Stimulated activated CD4-positive, alpha-beta T cell treated with anti-CD3 and anti-CD28 coated beads, Interleukin-12 subunit alpha, Interleukin-12 subunit beta, amount 100 ng/mL, for 48 hours (primary cell): ENCODE results near the gene ZBTB49.
"Not testable (repeated sequence)": the region's sequence is repeated elsewhere in the genome, so short reads cannot be mapped to it uniquely, and the experiment has no call there.

Source experiments
- DNase-seq, 3 donors: peaks; one replicate each; pipeline ENCODE4 v3.0.0-alpha.2; 2020; ENCODE audit warnings: low read depth in 2 of 3, low spot score in 1 of 3

ZBTB49 gene

DNA sequence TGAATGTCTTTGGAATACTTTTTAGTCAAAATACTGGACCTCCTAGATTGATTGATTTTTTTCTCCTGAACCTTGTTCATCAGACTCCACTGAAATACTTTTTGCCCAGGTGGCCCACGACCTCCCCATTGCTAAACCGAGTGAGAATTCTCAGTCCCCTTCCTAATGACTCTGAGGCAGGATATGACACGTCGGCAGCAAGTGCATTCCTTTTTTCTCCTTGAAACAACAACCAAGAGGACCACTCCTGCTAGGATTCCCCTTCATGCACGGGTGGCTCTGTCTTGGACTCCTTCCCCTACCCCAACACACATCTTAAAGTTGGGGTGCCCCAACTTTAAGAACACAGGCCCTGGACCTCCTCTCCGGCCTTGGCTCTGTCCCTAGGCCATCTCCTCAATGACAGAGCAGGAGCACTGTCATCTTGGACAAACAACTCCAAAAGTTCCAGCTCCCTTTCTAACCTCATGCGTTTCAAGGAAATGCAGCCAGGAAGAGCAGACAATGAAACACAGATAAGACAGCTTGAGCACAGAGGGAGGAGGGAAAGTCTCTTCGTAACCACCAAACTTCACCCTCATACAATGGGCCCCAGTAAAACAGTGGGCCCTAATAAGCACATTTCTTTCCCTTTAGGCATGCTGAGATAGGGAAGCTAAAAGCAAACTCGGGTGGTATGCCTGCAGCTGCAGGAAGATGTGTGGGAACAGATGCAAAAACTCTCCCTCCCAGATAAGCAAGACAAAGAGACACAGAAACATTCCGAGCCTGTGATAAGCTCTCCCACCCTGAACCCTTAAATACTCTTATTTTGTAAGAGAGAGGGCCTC is 33.9 kb downstream of the ZBTB49 start:
- no peak for DNase-seq

DNA sequence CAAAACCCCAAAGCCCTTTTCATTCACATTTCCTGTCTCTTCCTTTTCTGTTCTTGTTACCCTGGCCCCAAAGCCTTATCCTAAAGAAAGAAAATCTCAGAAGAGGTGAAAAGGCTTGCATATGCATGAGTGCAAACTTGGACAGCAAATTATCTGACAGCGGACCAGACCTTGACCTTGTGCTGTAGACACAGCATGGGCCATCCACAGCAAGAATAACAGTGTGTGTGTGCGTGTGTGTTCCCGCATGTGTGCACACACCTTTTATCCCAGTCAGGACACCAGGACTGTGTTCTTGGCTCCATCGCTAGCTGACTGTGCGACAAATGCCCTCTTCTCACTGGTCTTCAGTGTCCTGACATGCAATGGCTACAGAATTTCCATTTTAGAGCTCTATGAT is 35.3 kb downstream of the ZBTB49 start:
- DNase-seq = no peak

DNA sequence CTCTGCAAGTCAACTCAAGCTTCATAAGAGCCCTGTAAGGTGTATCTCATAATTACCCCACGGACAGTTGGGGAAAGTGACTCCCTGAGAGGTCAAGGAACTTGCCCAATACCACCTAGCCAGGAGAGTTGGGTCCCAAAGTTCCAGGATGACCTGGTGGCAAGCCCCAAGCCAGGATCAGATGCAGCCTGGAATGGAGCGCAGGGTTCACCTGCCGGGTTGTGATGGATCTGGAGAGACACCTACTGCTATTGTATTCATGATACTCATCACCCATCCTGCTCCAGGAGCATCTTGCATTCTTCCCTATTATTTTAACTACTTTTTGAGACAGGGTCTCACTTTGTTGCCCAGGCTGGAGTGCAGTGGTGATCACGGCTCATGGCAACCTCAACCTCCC is 36.1 kb downstream of the ZBTB49 start:
- DNase-seq = no peak

DNA sequence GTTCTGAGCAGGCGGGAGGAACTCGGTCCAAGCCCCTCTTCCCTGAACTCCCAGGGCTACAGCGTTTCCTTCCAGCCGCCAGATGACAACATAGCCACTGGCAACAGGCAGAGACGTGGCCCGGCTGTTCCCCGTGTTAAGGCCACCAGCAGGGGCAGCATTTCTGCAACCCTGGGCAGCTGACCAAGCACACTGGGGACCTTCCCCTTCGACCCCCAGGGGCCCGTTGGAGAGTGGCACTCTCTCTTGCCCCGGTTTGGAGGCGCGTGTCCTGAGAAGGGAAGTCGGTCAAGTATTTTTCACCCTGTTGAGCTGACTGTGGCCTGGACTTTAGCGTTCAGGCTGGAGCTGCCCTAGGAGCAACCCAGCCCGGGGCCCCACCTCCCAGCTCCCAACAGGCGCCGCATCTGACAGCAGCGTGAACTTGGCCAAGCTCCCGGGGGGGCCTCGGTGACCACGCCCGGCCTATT is 37.6 kb downstream of the ZBTB49 start:
- DNase-seq = no peak

DNA sequence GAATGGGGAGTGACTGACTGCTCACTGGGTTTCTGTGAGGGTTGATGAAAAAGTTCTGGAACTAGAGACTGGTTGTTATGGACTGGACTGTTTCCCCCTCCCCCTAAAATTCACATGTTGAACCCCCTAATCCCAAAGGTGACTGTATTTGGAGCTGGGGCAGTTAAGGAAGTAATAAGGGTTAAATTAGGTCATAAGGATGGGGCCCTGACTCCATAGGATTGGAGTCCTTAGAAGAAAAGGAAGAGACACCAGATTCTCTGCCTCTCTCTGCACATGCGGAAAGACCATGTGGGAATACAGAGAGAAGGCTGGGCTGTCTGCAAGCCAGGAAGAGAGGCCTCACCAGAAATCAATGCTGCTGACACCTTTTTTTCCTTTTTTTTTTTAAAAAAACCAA is 38.2 kb downstream of the ZBTB49 start:
- DNase-seq = no peak

DNA sequence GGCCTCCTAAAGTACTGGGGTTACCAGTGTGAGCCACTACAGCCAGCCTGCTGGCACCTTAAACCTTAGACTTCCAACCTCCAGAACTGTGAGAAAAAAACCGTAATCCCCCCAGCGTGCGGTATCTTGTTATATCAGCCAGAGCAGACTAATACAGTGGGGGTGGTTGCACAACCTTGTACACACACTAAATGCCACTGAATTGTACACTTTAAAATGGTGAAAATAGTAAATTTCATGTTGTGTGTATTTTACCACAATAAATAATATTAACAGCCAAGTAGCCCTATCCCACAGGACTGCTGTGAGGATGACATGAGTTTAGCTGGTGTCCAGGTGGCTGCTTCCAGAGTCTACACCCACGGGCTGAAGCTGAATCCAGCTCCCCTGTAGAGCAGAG is 38.8 kb downstream of the ZBTB49 start:
- DNase-seq = no peak

DNA sequence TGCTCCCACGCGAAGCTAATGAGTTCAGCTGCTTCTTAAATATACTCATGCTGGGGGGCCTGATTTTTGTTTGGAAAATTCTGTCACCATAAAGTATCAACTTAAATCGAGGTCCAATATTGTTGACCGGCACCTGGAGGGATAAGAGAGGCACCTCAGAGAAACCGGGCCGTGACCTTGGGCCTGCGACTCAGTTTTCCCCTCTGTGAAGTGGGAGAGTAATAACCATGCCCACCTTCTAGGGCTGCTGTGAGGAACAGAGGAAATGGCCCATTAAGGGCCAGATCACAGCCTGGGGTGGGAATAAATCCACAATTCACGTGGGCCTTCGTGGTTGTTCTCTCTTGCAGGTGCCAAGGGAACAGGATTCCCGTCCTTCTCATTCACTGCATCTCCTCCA is 39.4 kb downstream of the ZBTB49 start:
- DNase-seq = no peak

DNA sequence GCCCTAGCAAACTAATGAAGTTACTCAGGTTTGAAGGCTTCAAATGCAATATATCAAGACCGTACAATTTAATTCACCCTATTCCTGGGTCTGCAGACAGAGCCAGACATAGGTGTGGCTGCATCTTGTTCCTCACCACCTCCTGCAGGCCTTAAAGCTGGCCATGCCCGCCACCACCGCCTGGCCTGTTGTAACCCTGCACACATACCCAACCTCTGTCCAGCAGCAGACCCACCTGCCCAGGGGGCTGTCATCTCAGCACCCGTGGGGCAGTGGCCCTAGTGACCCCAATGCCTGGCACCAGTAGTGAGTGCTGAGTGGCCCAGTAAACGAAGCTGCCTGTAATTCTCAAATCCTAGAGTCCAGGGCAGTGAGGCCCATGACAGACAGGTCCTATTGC is 40.7 kb downstream of the ZBTB49 start:
- DNase-seq = no peak

DNA sequence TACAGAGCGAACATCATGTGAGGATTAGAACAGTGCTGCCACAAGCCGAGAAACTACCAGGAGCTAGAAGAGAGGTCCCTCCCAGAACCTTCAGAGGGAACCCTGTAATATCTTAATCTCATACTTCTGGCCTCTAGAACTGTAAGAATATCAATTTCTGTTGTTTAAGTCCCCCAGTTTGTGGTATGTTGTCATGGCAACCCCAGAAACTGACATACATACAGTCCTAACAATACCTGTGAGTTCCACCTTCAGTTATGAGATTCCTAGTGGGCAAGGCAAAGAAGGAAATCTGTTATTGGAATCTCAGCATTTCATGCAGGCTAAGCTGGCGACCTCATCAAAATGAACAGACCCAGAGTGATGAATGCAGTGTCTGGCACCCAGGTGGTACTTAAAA is 42.5 kb downstream of the ZBTB49 start:
- no peak for DNase-seq

DNA sequence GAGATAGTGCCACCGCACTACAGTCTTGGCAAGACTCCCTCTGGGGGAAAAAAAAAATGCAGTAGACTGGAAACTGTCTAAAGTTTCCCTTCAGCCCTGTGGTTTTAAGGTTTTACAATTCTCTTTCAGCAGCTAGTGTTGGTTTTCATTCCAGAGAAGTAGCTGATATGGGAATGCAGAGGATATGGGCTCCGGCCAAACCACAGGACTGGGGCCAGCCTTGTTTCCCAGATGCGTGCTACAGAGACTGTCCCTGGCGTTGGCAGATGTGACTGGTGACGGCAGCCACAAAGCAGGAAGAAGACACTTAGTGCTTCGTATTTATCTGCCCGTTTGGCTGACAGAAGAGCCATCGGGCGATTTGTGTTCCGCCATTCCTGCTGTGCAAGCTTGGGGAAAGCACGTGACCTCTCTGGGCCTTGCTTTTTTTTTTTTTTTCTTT is 43.2 kb downstream of the ZBTB49 start:
- DNase-seq = no peak

DNA sequence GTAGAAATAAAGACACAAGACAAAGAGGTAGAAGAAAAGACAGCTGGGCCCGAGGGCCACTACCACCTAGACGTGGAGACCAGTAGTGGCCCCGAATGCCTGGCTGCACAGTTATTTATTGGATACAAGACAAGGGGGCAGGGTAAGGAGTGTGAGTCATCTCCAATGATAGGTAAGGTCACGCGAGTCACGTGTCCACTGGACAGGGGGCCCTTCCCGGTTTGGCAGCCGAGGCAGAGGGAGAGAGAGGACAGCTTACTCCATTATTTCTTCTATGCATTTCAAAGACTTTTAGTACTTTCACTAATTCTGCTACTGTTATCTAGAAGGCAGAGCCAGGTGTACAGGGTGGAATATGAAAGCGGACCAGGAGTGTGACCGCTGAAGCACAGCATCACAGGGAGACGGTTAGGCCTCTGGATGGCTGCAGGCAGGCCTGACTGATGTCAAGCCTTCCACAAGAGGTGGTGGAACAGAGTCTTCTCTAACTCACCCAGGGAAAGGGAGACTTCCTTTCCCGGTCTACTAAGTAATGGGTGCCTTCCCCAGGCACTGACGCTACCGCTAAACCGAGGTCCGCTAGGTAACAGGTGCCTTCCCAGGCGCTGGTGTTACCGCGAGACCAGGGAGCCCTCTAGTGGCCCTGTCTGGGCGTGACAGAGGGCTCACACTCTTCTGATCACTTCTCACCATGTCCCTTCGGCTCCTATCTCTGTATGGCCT is 44.9 kb downstream of the ZBTB49 start:
- peak; percentile 54 to 61 (median 60) for DNase-seq

DNA sequence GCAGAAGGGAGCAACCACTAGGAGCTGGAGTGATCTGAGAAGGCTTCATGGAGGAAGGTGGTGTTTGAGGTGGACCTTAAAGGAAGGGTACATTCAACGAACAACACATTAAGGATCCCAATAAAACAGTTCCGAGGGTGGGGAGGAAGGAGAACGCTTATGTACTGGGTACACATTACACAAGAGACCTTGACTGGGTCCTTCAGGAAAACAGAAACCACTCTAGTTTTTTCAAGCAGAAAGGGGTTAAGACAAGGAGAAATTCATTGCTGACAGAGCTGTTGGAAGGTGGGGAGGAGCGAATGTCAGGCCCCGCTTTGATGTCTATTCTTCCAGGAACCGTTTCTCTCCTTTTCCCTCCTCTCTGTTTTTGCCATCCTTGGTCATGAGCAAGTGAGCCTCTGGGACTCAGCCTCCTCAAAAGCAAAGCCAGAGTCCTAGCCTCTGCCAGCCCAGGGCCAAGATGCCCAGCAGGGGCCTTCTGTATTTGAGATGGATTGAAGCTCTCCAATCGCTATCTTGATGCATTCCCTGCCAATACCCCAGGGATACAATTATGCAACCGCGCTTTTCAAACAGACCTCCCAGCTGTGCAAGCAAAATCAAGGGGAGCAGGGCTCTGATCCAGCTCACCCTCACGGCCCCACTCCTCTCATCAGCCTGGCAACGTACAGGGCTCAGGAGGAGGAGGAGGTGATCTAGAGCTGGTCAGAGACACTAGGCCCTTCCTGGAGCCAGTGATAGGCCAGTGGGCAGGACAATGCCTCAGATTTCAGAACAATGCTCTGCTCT is 48.4 kb downstream of the ZBTB49 start:
- DNase-seq = no peak

DNA sequence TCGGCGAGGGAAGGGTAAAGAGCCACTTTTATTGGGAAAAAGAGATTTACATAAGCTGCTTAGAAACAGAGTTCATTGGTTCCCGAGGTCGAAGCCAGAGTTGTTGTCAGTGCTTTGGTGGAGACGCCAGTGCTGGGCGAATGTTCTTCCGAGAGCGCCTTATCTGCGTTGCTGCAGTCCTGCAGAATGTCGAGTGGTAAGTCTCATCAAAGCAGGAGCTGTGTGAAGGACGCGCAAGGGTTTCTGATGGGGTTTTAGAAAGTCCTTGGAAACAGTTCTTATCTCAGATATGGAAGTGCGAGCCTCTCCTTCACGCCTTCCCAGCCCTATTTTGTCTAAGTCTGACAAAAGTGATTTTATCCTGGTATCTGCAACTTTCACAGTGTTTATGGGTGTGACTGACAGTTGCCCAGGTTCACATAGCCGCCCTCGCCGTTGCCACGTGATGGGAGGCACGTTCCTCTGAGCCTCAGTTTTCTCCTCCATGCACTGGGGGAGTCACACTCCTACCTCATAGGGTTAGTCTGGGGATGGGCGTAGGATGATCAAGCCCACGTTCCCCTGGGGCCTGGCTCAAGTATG is 49.5 kb downstream of the ZBTB49 start:
- no peak for DNase-seq

DNA sequence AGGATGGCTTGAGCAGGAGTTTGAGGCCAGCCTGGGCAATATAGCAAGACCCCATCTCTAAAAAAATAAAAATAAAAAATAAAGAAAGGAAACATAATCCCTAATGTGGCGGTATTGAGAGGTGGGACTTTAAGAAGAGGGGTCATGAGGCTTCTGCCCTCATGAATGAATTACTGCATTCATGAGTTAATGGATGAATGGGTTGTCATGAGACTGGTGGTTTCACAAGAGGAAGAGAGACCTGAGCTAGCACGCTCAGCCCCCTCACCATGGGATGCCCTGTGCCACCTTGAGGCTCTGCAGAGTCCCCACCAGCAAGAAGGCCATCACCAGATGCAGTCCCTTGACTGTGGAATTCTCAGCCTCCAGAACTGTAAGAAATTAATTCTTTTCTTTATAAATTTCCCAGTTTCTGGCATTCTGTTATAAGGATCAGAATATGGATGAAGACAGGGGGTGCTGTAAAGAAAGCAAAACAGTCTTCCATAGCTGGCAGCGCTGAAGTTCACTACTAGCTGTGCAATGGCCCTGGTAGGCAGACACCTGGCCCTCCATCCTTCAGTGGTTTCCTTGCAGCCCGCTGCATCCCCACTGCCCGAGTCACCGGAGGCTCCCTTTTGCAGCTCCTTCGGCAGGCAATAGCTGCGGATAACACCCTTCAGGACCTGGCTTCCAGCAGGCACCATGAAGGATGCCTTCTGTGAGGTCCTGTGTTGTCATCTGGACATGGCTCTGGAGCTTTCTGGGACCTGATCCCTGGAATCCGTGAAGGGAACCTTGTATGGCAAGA is 52.0 kb downstream of the ZBTB49 start:
- DNase-seq = no peak

DNA sequence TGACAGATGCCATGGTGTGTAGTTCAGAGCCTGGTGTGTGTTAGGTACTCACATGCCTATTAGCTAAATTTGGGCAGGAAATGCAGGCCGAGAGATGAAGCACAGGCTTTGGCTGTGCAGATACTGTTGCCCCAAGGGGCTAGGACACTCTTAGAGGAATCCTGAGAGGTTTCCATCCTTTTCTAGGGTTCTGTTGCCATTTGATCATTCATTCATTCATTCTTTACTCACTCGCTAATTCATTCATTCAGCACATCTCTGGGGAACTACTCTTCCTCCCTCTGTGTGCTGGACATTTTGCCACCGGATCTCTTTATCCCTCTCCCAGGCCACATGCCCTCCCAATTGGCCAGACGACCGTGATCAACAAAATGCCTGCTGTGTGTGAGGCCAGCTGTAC is 53.0 kb downstream of the ZBTB49 start:
- DNase-seq = no peak

DNA sequence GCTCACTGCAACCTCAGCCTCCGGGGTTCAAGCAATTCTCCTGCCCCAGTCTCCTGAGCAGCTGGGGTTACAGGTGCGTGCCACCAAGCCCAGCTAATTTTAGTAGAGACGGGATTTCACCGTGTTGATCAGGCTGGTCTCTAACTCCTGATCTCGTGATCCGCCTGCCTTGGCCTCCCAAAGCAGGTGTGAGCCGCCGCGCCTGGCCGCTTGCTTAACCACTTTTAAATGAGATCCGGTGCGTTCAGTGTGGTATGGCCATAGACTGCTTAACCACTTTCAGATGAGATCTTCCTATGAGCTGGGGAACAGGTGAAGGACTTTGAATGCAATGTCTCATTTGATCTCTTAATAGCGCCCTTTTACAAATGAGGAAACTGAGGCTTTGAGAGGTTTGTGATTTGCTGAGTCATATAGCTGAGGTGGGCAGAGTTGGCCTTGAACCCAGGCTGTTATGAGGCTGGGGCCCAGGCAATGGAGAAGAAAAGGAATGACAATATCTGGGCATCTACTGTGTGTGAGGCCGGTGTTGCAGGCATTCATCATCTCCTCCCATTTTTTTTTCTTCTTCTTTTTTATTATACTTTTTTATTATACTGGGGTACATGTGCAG is 55.0 kb downstream of the ZBTB49 start:
- DNase-seq = no peak

DNA sequence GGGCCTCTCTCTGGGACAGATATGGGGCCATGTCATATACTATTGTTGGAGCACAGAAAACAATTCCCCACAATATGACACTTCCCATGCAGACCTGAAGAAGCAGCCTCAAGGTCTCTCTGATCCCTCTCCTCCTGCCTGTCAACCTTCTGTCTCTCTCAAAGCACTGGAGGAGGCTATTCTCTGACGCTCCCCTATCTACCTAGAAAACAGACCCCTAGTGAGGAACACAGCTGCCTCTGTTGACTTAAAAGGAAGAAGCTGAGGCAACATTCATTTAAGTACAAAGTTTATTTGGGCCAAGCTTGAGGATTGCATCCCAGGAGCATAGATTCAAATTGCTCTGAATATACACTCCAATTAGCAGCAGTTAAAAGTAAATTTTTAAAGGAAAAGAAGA is 57.5 kb downstream of the ZBTB49 start:
- DNase-seq = no peak

DNA sequence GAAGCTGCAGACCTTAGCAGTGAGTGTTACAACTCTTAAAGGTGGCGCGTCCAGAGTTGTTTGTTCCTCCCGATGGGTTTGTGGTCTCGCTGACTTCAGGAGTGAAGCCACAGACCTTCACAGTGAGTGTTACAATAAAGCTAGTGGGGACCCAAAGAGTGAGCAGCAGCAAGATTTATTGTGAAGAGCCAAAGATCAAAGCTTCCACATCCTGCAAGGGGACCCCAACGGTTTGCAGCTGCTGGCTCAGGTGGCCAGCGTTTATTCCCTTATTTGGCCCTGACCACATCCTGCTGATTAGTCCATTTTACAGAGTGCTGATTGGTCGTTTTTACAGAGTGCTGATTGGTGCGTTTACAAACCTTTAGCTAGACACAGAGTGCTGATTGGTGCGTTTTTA is 58.5 kb downstream of the ZBTB49 start:
- DNase-seq = not testable (repeated sequence)

DNA sequence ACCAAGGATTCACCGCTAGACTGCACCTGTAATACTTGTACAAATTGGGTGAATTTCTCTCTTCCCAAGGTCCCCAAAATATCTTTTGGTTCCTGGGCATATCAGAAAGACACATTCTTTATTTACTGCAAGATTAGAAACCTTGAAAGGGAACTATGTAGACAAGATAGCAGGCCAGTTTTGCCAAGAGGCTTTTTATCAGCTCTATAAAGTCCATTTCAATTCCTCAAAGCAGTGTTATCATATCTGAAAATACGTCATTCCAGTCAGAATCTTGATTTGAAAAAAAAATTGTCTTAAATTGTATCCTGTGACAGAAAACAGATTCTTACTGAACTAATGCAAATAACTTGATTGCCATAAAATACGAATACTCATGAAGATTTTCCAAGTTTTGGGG is 59.8 kb downstream of the ZBTB49 start:
- DNase-seq = no peak

DNA sequence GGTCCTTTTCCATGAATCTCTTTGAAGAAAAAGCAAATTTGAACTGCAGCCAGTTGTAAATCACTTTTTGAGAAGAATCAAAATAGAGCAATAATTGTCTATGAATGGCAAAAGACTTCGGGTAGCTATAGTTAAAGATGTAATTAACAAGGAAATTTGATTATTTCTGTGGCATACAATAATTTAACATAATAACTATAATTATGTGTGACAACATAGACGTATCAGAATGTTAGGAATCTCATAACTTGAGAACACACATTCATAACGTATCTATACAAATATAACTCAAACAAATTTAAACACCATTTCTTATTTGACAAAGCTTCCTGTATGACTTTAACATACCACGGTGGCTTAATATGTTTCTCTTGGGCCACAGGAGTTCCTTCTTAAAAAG is 60.9 kb downstream of the ZBTB49 start:
- no peak for DNase-seq
